ENCODE measurements around the gene COL1A2.

DNA sequence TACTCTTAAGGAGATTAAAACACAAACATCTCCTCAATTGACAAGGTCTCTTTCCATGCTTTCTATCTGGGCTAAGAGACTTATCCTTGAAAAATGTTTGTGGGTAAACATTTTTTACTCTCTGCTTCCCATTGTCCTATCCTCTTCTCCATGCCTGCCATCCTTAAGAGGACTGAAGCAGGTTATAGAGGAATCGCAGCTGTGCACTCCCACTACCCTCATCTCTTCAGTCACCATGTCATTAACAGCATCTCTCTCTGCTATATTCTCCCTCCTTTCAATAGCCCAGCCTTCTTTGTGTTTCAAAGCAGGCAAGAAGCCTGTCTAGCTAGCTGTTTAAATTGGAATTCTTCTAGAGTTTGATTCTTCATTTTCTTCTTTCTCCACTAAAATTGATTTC, 22.6 kb downstream of the COL1A2 start:
- TF ChIP-seq, protein P1, sequence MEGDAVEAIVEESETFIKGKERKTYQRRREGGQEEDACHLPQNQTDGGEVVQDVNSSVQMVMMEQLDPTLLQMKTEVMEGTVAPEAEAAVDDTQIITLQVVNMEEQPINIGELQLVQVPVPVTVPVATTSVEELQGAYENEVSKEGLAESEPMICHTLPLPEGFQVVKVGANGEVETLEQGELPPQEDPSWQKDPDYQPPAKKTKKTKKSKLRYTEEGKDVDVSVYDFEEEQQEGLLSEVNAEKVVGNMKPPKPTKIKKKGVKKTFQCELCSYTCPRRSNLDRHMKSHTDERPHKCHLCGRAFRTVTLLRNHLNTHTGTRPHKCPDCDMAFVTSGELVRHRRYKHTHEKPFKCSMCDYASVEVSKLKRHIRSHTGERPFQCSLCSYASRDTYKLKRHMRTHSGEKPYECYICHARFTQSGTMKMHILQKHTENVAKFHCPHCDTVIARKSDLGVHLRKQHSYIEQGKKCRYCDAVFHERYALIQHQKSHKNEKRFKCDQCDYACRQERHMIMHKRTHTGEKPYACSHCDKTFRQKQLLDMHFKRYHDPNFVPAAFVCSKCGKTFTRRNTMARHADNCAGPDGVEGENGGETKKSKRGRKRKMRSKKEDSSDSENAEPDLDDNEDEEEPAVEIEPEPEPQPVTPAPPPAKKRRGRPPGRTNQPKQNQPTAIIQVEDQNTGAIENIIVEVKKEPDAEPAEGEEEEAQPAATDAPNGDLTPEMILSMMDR (IDR thresholded peaks at IDR 0.05): no peak
- TF ChIP-seq POLR2A (IDR thresholded peaks at IDR 0.05; ENCODE audit: low read depth) (no peak), EP300 (IDR thresholded peaks at IDR 0.05) (no peak)

Data from esophagus muscularis mucosa (tissue), 4 donors.